ENCODE results near the gene PEBP1.

Gene PEBP1

DNA sequence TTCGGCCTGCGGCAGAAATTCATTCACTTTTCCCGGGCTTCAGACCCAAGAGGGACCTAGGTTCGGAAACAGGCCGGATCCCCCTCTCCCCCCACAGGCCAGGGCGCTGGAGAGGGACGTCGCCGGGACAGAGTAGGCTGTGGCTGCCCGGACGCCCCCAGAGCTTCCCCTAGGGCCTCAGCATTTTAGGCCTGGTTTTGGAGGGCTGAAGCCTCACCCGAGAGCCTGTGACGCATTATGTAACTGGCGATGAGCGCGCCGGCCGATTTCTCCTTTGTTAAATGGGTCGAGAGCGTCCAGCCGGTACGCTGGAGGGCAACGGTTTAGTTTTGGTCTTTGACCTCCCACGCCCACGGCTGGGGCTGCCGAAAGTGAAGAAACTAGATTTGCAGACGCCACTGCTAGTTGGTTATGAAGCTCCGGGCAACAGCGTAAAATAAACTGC lies 657 bp downstream of the PEBP1 start:
- peak; percentile 19 for DNase-seq (ENCODE audit: low read depth)

DNA sequence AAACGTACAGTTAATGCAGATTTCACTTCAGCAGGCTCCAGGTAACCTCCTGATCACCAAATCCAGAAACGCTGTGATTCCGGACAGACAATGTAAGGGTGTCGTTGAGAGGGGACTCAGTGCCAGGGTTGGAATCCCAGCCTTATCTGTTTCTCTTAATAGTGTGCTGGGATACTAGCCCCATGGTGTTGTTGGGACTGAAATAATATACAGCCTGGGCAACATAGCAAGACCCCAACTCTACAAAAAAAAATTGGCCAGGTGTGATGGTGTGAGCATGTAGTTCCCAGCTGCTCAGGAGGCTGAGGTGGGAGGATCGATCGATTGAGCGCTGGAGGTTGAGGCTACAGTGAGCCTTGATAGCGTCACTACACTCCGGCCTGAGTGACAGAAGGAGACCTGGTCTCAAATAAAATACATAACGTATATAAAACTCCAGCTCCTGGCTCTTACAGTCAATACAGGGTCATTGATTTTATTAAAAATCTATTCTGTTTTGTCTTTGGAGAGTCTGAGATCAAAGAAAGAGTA lies 1.3 kb downstream of the PEBP1 start:
- no peak for DNase-seq (ENCODE audit: low read depth)

DNA sequence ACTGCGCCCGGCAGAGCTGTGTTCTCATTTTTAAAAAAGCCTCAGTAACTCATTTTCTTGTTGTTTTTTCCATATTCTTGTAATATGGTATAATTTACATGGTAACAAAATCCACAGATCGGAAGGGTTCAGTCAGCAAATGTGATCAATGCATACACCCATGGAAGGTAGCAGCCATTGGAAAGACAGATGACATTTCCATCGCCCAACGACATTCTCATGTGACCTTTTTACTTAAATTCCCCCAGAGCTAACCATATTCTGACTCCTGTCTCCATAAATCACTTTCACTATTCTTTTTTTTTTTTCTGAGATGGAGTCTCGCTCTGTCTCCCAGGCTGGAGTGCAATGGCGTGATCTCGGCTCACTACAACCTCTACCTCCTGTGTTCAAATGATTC lies 4.9 kb downstream of the PEBP1 start:
- no peak for DNase-seq (ENCODE audit: low read depth)

DNA sequence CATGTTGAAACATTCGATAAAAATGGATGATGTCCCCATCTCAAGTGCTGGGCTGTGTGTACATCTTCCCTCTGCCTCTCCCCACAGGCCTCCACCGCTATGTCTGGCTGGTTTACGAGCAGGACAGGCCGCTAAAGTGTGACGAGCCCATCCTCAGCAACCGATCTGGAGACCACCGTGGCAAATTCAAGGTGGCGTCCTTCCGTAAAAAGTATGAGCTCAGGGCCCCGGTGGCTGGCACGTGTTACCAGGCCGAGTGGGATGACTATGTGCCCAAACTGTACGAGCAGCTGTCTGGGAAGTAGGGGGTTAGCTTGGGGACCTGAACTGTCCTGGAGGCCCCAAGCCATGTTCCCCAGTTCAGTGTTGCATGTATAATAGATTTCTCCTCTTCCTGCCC lies 8.6 kb downstream of the PEBP1 start:
- no peak for DNase-seq (ENCODE audit: low read depth)

DNA sequence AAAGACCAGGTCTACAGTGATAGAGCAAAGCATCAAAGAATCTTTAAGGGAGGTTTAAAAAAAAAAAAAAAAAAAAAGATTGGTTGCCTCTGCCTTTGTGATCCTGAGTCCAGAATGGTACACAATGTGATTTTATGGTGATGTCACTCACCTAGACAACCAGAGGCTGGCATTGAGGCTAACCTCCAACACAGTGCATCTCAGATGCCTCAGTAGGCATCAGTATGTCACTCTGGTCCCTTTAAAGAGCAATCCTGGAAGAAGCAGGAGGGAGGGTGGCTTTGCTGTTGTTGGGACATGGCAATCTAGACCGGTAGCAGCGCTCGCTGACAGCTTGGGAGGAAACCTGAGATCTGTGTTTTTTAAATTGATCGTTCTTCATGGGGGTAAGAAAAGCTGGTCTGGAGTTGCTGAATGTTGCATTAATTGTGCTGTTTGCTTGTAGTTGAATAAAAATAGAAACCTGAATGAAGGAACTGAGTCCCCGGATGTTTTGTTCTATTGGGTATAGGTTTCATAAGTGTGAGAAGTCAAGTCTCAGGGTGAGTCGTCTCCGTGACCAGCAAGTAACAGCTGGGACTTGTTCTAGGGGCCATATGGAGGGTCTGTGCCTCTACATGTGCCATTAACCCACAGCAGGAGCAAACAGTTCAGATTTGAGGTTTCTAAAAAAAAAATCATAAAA lies 9.3 kb downstream of the PEBP1 start:
- DNase-seq (ENCODE audit: low read depth): no peak

DNA sequence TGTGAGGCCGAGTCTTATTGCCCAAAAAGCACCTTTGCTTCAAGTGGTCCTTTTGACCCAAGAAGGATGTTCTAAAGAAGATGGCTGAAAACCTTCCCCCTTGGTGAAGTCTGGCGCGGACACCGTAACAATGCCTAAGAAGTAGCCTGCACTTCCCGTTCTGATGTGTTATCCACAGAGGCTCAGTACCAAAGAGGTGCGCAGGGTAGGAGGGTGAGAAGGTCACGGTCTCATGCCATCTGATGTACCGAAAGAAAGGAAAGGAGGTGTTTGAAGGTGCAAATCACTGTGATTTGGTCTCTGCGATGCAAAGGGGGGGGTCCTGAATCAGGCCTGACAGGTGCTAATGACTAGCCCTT lies 9.9 kb downstream of the PEBP1 start:
- DNase-seq (ENCODE audit: low read depth): no peak

DNA sequence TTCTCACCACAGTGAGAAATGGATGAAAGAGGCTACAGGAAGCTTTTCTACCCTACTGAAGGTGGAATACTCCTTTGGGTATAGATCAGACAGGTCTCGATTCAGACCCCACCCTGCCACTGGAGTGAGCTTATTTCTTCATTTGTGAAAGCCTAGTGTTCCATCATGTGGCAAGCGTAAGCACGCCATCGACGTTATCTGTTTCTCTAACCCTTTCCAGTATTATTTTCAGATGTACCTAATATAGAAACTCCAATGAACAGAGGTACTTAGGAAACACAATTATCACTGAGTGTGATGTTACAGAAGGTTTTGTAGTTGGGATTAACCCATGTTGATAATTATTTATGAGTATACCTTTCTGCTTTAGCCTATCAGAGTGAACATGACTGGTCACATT lies 12.4 kb downstream of the PEBP1 start:
- DNase-seq (ENCODE audit: low read depth): no peak

DNA sequence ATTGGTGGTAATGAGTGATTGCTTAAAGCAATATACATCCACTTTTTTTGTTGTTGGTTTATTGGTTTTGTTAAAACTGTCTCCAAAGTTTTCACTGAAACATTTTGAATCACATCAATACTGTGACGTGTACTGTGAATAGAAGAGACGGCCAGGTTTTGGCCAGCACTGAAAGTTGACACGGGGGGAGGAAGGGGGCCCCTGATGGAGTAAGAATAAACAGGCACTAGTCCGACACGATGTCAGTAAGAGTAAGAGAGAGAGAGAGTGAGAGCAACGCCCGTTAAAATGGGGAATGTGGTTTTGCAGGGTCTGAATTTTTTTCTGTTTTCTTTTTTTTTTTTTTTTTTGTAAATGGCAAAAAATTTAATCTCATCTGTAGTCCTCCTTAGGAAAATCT lies 14.7 kb downstream of the PEBP1 start:
- no peak for DNase-seq (ENCODE audit: low read depth)

DNA sequence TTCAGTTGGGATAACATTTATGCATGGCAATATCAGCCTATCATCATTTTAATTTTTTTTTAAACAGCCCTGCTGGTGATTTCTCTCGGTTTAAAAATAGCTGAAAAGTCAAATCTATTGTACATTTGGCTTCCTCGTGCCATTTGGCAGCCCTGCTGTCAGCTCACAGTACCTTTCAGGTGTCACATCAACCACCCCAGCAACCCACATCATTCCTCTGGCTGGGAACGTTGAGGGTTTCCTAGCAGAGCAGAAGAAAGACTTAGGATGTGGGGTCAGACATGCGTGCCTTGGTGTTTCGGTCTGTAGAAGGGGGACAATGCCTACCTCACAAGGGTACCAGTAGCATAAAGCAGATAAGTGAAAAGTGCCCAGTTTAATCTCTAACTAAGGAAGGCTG lies 15.8 kb downstream of the PEBP1 start:
- no peak for DNase-seq (ENCODE audit: low read depth)

DNA sequence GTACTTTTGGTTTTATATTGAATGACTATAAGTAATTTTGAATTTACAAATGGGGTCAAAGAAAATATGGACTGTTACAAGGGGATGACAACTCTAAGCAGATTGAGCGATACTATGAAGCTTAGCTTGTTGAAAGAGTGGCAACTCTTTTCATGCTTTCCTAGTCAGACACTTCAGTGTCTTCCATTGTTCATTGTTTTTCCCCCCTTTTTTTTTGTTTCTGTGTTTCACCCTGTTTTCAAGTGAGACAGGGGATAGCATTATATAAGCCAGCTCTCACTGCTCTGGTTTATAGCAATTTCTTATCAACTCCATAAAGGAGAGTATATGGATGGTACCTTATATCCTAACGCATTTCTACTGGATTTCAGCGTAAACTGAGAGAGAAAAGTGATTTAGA lies 24.6 kb downstream of the PEBP1 start:
- DNase-seq (ENCODE audit: low read depth): no peak

DNA sequence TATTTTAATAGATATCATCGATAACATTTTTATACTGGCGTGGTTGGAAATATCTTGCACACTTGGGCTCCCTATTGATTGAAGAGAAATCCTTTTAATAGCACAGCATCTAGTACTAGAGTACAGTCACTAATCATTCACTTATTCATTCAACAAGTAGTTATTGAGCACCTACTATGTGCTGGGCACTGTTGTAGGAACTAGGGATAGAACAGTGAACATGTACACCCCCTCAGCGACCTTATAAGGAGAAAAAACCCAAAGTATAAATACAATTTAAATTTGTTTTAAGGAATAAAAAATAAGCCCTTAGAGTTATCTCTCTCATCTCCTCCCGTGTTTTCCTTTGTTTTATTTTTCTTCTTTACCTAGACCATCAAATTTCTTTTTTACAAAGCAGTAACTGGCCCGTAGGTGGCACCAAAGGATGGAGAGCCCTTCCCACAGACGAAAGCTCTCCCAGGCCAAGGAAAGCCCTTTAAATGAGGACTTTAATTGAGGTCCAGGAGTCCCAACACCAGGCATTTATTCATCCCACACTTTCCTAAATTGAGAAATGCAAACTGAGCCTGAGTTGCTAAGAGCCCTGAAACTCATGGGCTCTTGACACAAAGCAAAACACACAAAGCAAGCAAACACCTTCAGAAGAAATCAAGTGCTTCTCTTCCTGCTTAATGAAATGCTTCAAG lies 29.0 kb downstream of the PEBP1 start:
- peak; percentile 12 for DNase-seq (ENCODE audit: low read depth)

DNA sequence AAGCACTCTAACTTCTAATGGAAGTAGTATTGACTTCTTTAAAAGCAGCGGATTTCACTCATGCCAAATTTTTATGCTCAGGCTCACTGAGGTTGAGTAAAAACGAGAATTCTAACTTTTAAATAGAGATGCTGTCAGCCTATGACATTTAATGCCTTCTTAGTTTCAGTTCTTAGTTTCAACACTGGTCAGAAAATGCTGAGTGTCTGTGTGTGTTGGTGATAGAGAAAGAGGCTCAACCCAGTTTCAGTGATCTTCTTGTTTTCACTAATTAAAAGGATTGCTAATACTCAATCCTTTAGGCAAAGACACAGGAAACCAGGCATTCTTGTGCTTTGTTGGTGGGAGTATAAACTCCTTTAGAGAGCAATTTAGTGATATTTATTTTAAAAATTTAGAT lies 31.0 kb downstream of the PEBP1 start:
- DNase-seq (ENCODE audit: low read depth): no peak

DNA sequence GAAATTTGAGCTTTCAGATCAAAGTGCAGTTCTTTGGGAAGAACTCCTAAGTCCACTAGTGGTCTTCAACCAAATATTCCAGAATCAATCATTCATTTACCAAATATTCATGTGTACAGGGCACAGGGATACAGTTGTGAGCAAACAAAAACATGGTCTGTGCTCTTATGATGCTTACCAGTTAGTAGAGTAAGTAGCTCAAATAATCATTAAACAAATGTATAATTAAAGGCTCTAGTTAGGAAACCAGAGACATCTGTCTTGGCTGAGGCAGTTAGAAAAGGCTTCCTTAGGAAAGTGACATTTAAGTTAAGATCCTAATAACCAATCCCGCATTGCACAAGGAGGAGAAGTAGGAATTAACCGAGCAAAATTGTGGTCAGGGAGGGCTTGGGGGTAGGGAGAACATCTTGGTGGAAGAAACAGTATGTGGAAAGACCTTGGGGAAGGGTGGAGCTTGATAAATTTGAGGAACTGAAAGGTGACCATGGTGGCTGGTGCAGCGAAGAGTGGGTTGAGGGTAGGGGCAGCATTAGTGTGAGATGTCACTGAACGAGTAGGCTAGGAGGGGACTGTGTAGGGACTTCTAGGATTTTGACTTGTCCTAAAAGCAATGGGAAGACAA lies 40.0 kb downstream of the PEBP1 start:
- no peak for DNase-seq (ENCODE audit: low read depth)

DNA sequence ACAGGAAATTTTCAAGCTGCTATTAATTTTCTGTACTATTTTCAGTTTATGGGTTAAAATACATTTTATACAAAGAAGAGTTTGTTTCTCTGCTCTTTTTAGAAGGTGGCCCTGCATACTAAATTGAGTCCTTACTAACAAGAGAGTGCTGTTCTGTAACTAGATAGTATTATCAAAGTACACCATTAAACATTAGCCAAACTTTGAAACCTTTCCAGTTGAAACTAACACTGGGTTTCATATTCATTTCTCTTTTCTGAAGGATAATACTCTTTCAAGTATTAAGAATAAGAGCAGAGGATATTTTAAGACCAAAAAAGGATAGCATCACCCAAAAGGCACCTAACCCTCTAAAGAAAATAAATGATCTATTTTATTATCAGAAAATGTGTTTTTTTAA lies 47.2 kb downstream of the PEBP1 start:
- no peak for DNase-seq (ENCODE audit: low read depth)

DNA sequence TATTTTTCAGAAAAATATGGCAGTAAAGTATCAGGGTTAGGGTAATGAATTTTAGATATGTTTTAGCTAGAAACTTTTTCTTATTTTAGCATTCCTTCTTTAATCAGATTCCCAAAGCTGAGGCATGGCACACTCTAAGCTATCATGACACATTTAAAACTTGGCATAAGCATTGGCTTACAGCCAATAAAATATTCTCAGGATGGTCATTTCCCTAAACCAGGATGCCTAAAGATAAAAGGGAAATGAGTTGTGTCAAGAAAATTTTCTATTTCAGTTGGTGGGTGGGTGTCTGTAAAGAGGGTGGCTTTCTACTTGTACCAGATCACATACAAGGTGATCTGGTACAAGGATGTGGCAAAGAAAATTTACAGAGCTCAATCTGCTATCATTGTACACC lies 47.8 kb downstream of the PEBP1 start:
- no peak for DNase-seq (ENCODE audit: low read depth)

DNA sequence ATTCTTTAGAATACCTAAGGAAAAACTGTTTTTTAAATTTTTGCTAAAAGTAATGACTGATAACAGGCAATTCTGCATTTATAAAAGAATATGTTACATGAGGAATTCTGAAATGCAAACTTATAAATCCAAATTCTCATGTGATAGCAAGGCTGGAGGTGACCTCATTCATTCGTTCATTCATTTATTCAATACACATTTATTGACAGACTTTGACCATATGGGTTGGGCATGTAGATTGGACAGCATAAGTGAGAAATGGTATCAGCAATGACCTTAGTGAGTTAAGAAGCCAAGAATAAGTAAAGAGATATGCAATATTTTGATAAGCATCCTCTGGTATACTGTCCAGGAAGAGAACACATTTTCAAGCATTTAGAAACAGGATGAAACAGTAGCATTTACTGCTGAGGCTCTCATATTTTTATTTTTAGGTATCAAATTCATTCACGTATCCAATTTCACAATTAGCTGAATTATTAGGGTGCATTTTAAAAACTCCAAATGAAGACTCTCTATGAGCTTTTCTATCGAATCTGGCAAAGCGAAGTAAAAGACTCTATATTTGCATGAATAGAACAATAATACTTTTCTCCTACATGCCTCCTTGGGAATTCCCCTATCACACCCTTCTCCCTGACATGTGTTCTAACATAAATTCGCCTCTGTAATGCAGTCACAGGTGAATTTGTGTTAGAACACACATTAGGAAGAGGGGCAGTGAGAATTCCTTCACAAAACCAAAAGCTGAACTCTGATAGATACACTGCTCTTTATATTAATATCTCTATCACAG lies 49.9 kb downstream of the PEBP1 start:
- no peak for DNase-seq (ENCODE audit: low read depth)

DNA sequence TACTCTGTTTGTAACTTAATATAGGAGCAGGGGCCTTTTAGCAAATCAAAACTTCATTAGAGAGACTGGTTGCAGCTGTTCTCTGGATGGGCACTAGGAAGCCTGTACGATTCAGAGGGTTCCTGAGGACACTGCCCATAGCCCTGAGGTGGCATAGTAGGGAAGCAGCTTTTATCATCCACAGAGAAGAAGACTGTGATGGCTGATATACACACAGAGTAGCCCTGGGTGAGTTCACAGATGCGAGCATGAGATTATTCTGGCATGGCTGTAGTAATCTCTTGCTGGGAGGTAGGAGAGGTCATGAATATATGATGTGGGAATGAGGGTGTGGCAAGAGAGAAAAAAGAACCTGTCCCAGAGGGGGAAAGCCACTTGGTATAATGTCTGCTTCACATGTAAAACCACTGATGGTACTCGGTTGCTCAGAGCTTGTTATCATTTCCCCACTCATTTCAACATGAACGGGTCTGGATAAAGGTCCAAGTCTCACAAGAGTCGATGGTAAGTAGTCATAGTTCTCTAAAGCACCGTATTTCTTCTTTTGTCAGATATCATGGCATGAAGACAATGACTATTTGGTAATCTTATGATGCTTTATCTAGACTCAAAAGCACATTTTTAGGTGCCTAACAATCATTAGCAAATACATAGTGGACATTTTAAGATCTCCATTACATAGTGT lies 52.0 kb downstream of the PEBP1 start:
- DNase-seq (ENCODE audit: low read depth): no peak

DNA sequence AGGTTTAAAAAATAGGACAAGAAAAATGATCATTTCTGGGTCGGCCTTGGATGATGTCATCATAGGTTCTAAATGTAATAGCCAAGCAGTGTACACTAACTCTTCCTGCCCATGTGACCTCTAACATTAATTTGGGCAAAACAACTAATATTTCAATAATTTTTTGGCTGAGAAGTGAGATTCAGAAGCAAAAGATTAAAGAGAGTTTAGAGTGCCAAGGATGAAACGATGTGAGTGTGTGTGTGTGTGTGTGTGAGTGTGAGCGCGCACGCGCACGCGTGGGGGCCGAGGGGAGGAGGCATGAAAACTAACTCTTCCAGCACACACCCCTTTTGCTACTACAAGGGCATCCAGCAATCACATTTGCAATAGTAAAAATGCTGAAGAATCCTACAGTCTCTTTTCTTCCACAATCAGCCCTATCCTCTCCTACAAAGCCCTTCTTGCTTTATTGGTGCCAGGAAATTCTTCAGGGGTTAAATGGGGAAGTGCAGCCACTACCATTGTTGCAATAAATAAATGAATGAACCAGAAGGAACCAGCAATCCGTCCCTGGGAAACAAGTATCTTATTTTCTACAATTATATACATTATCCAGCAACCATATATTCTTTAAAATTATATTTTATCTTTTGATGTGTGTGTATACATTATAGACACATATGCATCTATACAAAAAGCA lies 52.9 kb downstream of the PEBP1 start:
- peak; percentile 73 for DNase-seq (ENCODE audit: low read depth)

DNA sequence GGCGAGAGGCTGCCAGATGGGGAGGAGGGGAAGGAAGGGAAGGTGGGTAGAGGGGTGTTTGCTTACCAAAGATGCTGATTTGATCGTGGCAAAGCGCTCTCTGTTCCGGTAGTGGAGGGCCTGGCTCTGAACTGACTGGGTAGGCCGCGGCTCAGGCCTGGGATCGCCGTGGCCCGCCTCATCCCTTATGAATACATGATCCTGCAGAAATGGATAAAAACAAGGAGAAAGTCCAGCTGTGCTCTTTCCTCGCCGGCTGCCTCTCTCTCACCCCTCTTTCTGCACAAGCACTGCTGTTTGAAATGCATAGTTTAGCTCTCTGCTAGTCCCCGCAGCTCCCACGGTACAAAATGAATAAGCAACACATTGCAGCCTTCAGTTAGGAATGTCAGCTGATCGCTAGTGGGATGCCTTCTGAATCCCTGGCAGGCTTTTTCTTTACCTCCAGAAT lies 53.8 kb downstream of the PEBP1 start:
- peak; percentile 29 for DNase-seq (ENCODE audit: low read depth)

DNA sequence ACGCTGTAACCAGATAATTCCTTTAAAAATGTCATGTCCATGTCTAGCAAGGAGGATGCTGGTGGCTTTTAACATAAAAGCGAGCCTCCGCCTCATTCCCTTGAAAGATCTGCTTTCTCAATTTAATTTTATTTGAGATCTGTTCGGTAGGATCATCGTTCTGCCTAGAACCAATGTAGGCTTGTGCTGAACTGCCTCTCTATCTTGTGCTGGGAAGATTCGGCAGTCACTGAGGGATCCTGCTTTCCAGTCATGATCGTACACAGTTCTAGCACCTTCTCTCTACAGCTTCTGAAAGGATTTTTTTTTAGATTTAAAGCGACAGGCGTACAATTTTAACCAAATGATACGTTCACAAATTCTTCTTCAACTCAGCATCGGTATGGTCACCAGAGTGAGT lies 54.3 kb downstream of the PEBP1 start:
- DNase-seq (ENCODE audit: low read depth): no peak

DNA sequence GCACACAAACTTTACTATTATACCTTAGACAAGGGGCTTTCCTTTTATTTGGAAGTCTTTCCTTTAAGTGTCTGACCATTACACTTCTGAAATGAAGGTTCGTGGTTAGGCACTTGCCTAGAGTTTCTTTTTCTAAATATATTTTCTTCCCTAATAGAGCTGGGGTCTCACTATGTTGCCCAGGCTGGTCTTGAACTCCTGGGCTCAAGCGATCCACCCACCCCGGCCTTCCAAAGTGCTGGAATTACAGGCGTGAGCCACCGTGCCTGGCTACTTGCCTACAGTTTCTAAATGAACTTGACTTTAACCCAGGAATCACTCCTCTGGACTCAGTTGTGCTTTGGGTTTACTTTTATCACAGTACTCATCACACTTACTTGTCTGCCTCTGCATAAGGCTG lies 57.6 kb downstream of the PEBP1 start:
- DNase-seq (ENCODE audit: low read depth): no peak

All from fibroblast of gingiva (primary cell).